ENCODE results near the gene ASPSCR1. TPM values are rescaled to one million over a fixed set of nuclear protein-coding genes. Genes with fewer than 3 reads are reported as not detected.

The ASPSCR1 gene
- total RNA-seq, 1 experiment from 2014 or later, result 51.0 TPM

GRCh38 chr17:82013341-82013740 lies 35.9 kb downstream of the ASPSCR1 start:
- no peak for DNase-seq (ENCODE audit: low read depth, low spot score)
- Histone ChIP-seq H4K20me1 (ENCODE audit: insufficient read depth) (no peaks in the 10 kb centered on the region), H3K9me3 (ENCODE audit: control insufficient read depth in 1 of 2, insufficient read depth in 1 of 2, low read depth in 1 of 2, low read length in 2 of 2) (no peaks in the 10 kb centered on the region), H3K4me3 (replicated peaks in 1 of 2; ENCODE audit: low read depth in 1 of 2, low read length in 2 of 2) (no peak overlapping the region), H3K36me3 (ENCODE audit: control insufficient read depth in 1 of 2, insufficient read depth in 2 of 2, low read length in 2 of 2) (peaks cover 0 to 4% of the 10 kb centered on the region in 2 experiments; a peak in 1 of 4 replicates), H3K27me3 (ENCODE audit: insufficient read depth, low read length) (no peaks in the 10 kb centered on the region), H3K4me2 (ENCODE audit: low read length) (no peak overlapping the region), H2AFZ (ENCODE audit: low read depth, low read length, poor library complexity, severe bottlenecking) (no peak overlapping the region), H3K9ac (ENCODE audit: low read length) (no peak overlapping the region), H3K27ac (ENCODE audit: low read depth, low read length) (no peak overlapping the region; the same call in 1 of the 2 replicates), H3K4me1 (ENCODE audit: control insufficient read depth in 1 of 2, insufficient read depth in 2 of 2, low read length in 2 of 2) (peaks cover 1 to 2% of the 10 kb centered on the region in 2 experiments; a peak in 2 of 4 replicates), H3K79me2 (ENCODE audit: insufficient read depth, low read length) (no peaks in the 10 kb centered on the region), H3K9me2 (ENCODE audit: insufficient read depth) (no peaks in the 10 kb centered on the region)
- intact Hi-C loops (cut with micrococcal nuclease), result no loop called here
- TF ChIP-seq SRF (IDR thresholded peaks at IDR 0.05; ENCODE audit: low read depth), result no peak
- RAD21 ChIA-PET (ENCODE audit: low non-redundant PET in 1 of 2, low total read pairs in 2 of 2, uncharacterized antibody in 2 of 2, unreplicated experiment in 2 of 2), result no interaction called here
- BruUV-seq (replicated peaks), result no TSS peak
- POLR2A ChIA-PET, result no interaction called here
- CTCF ChIA-PET, result interaction anchor here (1.1 to 1.4 kb wide), 2 partner anchors 9 to 54 kb away, joined by 3 read pairs; partner anchors contain the start of genes CENPX and LRRC45
- ATAC-seq, result no peak

GRCh38 chr17:82013772-82014321 lies 36.4 kb downstream of the ASPSCR1 start:
- no peak overlapping the region for H3K4me3 ChIP-seq (replicated peaks in 1 of 2; ENCODE audit: low read depth in 1 of 2, low read length in 2 of 2)
- ChIA-PET RAD21 (ENCODE audit: low non-redundant PET in 1 of 2, low total read pairs in 2 of 2, uncharacterized antibody in 2 of 2, unreplicated experiment in 2 of 2) (no interaction called here), CTCF (interaction anchor here (1.1 to 1.4 kb wide), 2 partner anchors 9 to 54 kb away, joined by 3 read pairs; partner anchors contain the start of genes CENPX and LRRC45), POLR2A (no interaction called here)
- DNase-seq (ENCODE audit: low read depth, low spot score) (no peak), ATAC-seq (no peak)
- peaks cover 6 to 7% of the 10 kb centered on the region in 2 experiments; a peak in 2 of 4 replicates for H3K4me1 ChIP-seq (ENCODE audit: control insufficient read depth in 1 of 2, insufficient read depth in 2 of 2, low read length in 2 of 2)
- no peaks in the 10 kb centered on the region for H3K9me3 ChIP-seq (ENCODE audit: control insufficient read depth in 1 of 2, insufficient read depth in 1 of 2, low read depth in 1 of 2, low read length in 2 of 2)
- no peak overlapping the region for H2AFZ ChIP-seq (ENCODE audit: low read depth, low read length, poor library complexity, severe bottlenecking)
- H3K9ac ChIP-seq (ENCODE audit: low read length), result no peak overlapping the region
- no peaks in the 10 kb centered on the region for H3K27me3 ChIP-seq (ENCODE audit: insufficient read depth, low read length)
- TF ChIP-seq POLR2A (IDR thresholded peaks at IDR 0.05; ENCODE audit: borderline replicate concordance, extremely low read depth, insufficient read depth, insufficient read length), result no peak
- no peak for TF ChIP-seq ZNF274 (IDR thresholded peaks at IDR 0.05; ENCODE audit: low read depth, low read length)
- no peak for TF ChIP-seq EZH2phosphoT487 (IDR thresholded peaks at IDR 0.05; ENCODE audit: borderline replicate concordance)
- TF ChIP-seq FOSL1 (IDR thresholded peaks at IDR 0.05; ENCODE audit: low read depth), result no peak
- TF ChIP-seq ZFX (IDR thresholded peaks at IDR 0.05), result no peak
- no peak for TF ChIP-seq EZH2 (IDR thresholded peaks at IDR 0.05)
- TF ChIP-seq ATF3 (IDR thresholded peaks at IDR 0.05), result no peak
- no peaks in the 10 kb centered on the region for H4K20me1 ChIP-seq (ENCODE audit: insufficient read depth)
- no peaks in the 10 kb centered on the region for H3K79me2 ChIP-seq (ENCODE audit: insufficient read depth, low read length)
- H3K9me2 ChIP-seq (ENCODE audit: insufficient read depth), result no peaks in the 10 kb centered on the region
- BruUV-seq (replicated peaks), result no TSS peak
- peaks cover 0 to 9% of the 10 kb centered on the region in 2 experiments; a peak in 1 of 4 replicates for H3K36me3 ChIP-seq (ENCODE audit: control insufficient read depth in 1 of 2, insufficient read depth in 2 of 2, low read length in 2 of 2)
- intact Hi-C loops (cut with micrococcal nuclease), result no loop called here
- no peak overlapping the region for H3K4me2 ChIP-seq (ENCODE audit: low read length)
- no peak overlapping the region; the same call in 1 of the 2 replicates for H3K27ac ChIP-seq (ENCODE audit: low read depth, low read length)

Data from HCT116 (cell line).